DOHH2 (cell line): Measurements from ENCODE around the gene CDK6.

Experiments used
- EZH2phosphoT487 ChIP-seq: fragments of 200-600 bp; sonication (generic); IDR thresholded peaks from 2 replicates; pipeline ENCODE4 v1.6.1; 2017; ENCODE audit warnings: borderline replicate concordance, mild to moderate bottlenecking, antibody characterized with exemption, low read length, moderate library complexity, mixed read lengths
- TF ChIP-seq, protein P1 (sequence below): fragments of 200-600 bp; sonication (generic); IDR thresholded peaks from one replicate; pipeline ENCODE4 v1.5.1; 2014; ENCODE audit warnings: antibody characterized with exemption, mild to moderate bottlenecking, low read depth, low read length; ENCODE audit not compliant: poor library complexity, severe bottlenecking

DNA sequence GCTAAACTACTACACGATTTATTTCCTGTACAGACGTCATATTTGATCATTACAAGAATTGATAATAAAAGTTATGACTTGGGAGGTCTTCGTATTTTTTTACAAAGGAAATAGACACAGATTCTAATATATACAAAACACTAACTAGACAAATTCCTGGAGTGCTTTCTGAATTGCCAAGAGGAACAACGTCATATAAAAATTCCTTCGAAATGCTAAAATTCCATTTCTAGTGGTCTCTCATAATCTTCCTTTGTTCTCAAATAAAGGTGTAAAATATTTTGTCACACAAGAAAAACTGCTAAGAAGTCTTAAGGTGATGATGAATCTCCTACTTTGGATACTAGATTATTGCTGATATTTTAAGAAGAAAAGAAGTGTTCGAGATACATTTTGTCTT lies 85.4 kb downstream of the CDK6 start:
- TF ChIP-seq, protein P1, sequence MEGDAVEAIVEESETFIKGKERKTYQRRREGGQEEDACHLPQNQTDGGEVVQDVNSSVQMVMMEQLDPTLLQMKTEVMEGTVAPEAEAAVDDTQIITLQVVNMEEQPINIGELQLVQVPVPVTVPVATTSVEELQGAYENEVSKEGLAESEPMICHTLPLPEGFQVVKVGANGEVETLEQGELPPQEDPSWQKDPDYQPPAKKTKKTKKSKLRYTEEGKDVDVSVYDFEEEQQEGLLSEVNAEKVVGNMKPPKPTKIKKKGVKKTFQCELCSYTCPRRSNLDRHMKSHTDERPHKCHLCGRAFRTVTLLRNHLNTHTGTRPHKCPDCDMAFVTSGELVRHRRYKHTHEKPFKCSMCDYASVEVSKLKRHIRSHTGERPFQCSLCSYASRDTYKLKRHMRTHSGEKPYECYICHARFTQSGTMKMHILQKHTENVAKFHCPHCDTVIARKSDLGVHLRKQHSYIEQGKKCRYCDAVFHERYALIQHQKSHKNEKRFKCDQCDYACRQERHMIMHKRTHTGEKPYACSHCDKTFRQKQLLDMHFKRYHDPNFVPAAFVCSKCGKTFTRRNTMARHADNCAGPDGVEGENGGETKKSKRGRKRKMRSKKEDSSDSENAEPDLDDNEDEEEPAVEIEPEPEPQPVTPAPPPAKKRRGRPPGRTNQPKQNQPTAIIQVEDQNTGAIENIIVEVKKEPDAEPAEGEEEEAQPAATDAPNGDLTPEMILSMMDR, result no peak
- TF ChIP-seq EZH2phosphoT487, result no peak
